KMS-11 (cell line): ENCODE measurements around the gene MMP24.

Experiments
- H2AFZ ChIP-seq: fragments of 200-600 bp; sonication (generic); 2 replicates; pipeline ENCODE4 v1.6.1; 2016; ENCODE audit warnings: antibody characterized with exemption, mixed run types, low read depth
- H3K27ac ChIP-seq: fragments of 200-600 bp; sonication (generic); 2 replicates; pipeline ENCODE4 v1.6.1; 2016; ENCODE audit warnings: mild to moderate bottlenecking, mixed run types
- H3K27me3 ChIP-seq: fragments of 200-600 bp; sonication (generic); 2 replicates; pipeline ENCODE4 v1.6.1; 2017; ENCODE audit warnings: mild to moderate bottlenecking, low read depth, mixed run types, moderate library complexity; ENCODE audit not compliant: insufficient read depth
- H3K36me3 ChIP-seq: fragments of 200-600 bp; sonication (generic); 2 replicates; pipeline ENCODE4 v1.6.1; 2017; ENCODE audit warnings: mild to moderate bottlenecking, mixed run types; ENCODE audit not compliant: insufficient read depth
- H3K4me1 ChIP-seq: fragments of 200-600 bp; sonication (generic); 2 replicates; pipeline ENCODE4 v1.6.1; 2016; ENCODE audit warnings: mild to moderate bottlenecking, low read depth, mixed run types; ENCODE audit not compliant: poor library complexity, severe bottlenecking
- H3K4me2 ChIP-seq: fragments of 200-600 bp; sonication (generic); 2 replicates; pipeline ENCODE4 v1.7.0; 2016; ENCODE audit warnings: mild to moderate bottlenecking, mixed run types
- H3K4me3 ChIP-seq: fragments of 200-600 bp; sonication (generic); IDR thresholded peaks from 2 replicates; pipeline ENCODE4 v1.6.1; 2017; ENCODE audit warnings: low read depth, low read length, mixed read lengths; ENCODE audit not compliant: insufficient read depth
- H3K79me2 ChIP-seq: fragments of 200-600 bp; sonication (generic); 2 replicates; pipeline ENCODE4 v1.6.1; 2016; ENCODE audit warnings: low read depth, mixed run types; ENCODE audit not compliant: insufficient read depth
- H3K9ac ChIP-seq: fragments of 200-600 bp; sonication (generic); 2 replicates; pipeline ENCODE4 v1.6.1; 2016; ENCODE audit warnings: mild to moderate bottlenecking, mixed run types
- H4K20me1 ChIP-seq: fragments of 200-600 bp; sonication (generic); 2 replicates; pipeline ENCODE4 v1.6.1; 2016; ENCODE audit warnings: mild to moderate bottlenecking, mixed run types; ENCODE audit not compliant: insufficient read depth
- CTCF ChIP-seq: fragments of 200-600 bp; sonication (generic); conservative IDR thresholded peaks from 2 replicates; pipeline ENCODE4 v1.6.1; 2017; ENCODE audit warnings: low read depth, mild to moderate bottlenecking, antibody characterized with exemption, low read length, moderate library complexity, mixed read lengths

Gene MMP24

GRCh38 chr20:35295058-35295457, 68.6 kb downstream of the MMP24 start:
- H4K20me1 ChIP-seq = no peaks in the 10 kb centered on the region
- peaks cover 3% of the 10 kb centered on the region; the same call in 1 of the 2 replicates for H3K27me3 ChIP-seq
- H3K4me3 ChIP-seq = no peak overlapping the region
- TF ChIP-seq CTCF = no peak
- H3K4me2 ChIP-seq = no peak overlapping the region
- no peaks in the 10 kb centered on the region for H3K79me2 ChIP-seq
- H3K9ac ChIP-seq = no peak overlapping the region
- H3K4me1 ChIP-seq = no peaks in the 10 kb centered on the region
- H3K27ac ChIP-seq = no peak overlapping the region
- no peaks in the 10 kb centered on the region for H3K36me3 ChIP-seq
- no peak overlapping the region for H2AFZ ChIP-seq

- H3K27ac ChIP-seq = no peak overlapping the region
- H4K20me1 ChIP-seq = no peaks in the 10 kb centered on the region
- no peak overlapping the region for H3K9ac ChIP-seq
- no peak for TF ChIP-seq CTCF
- H3K4me1 ChIP-seq = no peaks in the 10 kb centered on the region
- H2AFZ ChIP-seq = no peak overlapping the region
- no peaks in the 10 kb centered on the region for H3K79me2 ChIP-seq
- no peak overlapping the region for H3K4me2 ChIP-seq
- no peaks in the 10 kb centered on the region; the same call in 1 of the 2 replicates for H3K27me3 ChIP-seq
- H3K36me3 ChIP-seq = no peaks in the 10 kb centered on the region
- no peak overlapping the region for H3K4me3 ChIP-seq
Measured at GRCh38 chr20:35295674-35296073, 69.2 kb downstream of the MMP24 start.

GRCh38 chr20:35296101-35296554, 69.6 kb downstream of the MMP24 start:
- TF ChIP-seq CTCF = no peak
- no peak overlapping the region for H3K9ac ChIP-seq
- H4K20me1 ChIP-seq = no peaks in the 10 kb centered on the region
- H3K27ac ChIP-seq = no peak overlapping the region
- H3K36me3 ChIP-seq = no peaks in the 10 kb centered on the region
- no peaks in the 10 kb centered on the region; the same call in 1 of the 2 replicates for H3K27me3 ChIP-seq
- no peak overlapping the region for H2AFZ ChIP-seq
- H3K4me3 ChIP-seq = no peak overlapping the region
- H3K79me2 ChIP-seq = no peaks in the 10 kb centered on the region
- no peaks in the 10 kb centered on the region for H3K4me1 ChIP-seq
- no peak overlapping the region for H3K4me2 ChIP-seq

GRCh38 chr20:35297155-35297554, 70.7 kb downstream of the MMP24 start:
- Histone ChIP-seq H4K20me1 (no peaks in the 10 kb centered on the region), H3K27ac (no peak overlapping the region), H3K4me2 (no peak overlapping the region), H3K79me2 (no peaks in the 10 kb centered on the region), H2AFZ (no peak overlapping the region), H3K4me1 (no peaks in the 10 kb centered on the region), H3K27me3 (no peaks in the 10 kb centered on the region; the same call in 1 of the 2 replicates), H3K4me3 (no peak overlapping the region), H3K9ac (no peak overlapping the region), H3K36me3 (no peaks in the 10 kb centered on the region)
- no peak for TF ChIP-seq CTCF

- H2AFZ ChIP-seq = no peak overlapping the region
- H3K36me3 ChIP-seq = no peaks in the 10 kb centered on the region
- H3K4me3 ChIP-seq = no peak overlapping the region
- H3K4me1 ChIP-seq = no peaks in the 10 kb centered on the region
- no peak overlapping the region for H3K9ac ChIP-seq
- no peaks in the 10 kb centered on the region; the same call in 1 of the 2 replicates for H3K27me3 ChIP-seq
- H4K20me1 ChIP-seq = no peaks in the 10 kb centered on the region
- no peak overlapping the region for H3K27ac ChIP-seq
- no peak for TF ChIP-seq CTCF
- no peak overlapping the region for H3K4me2 ChIP-seq
- H3K79me2 ChIP-seq = no peaks in the 10 kb centered on the region
Measured at GRCh38 chr20:35297740-35298139, 71.2 kb downstream of the MMP24 start.
